Activated CD4-positive, CD25-positive, alpha-beta regulatory T cell (primary cell): ENCODE results near the gene SLAMF6.
"Not testable (repeated sequence)": the region's sequence is repeated elsewhere in the genome, so short reads cannot be mapped to it uniquely, and the experiment has no call there.

Source experiments
- DNase-seq, 4 experiments: peaks; one replicate each; lab custom pipeline; 2025; lab: John Stamatoyannopoulos, UW

The SLAMF6 gene

DNA sequence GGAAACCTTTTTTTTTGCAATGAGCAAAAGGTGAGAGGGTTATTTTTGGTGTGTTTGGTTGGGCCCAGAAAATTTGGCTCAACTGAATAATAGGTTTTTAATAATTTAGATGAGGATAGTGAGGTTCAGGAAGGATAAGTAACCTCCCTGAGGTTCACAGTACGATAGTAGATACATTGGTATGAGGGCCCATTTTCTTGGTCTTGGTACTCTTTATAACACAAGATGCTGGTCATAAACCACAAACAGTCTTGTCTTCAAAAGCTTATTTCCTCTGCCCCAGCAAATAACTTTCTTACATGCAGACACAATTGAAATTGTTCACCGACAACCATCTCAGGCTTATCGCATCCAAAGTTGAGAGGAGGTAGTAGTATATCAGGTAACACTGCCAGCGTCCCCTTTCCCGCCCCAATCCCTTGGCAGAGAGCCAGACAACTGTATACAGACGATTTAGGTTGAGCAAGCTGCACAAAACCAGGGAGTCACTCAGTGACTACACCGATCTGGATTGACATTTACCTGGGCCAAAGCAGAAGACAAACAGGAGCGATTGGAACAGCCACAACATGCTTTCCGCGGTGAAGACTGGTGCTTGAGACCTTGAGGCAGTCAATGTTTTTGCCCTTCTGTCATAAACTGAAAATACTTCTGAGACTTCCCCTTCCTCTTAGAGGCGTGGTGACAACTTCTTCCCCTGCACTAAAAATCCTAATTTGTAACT lies at the start of gene SLAMF6:
TSS of gene SLAMF6 (minus strand) at position 634 of the 724 bp plus-strand sequence. CDS start at position 571, 63 bp downstream.
- no peak for DNase-seq

- no peak for DNase-seq
These were observed 47.8 kb upstream of the SLAMF6 start for GRCh38 chr1:160570840-160571239.

- DNase-seq, result no peak
These were observed 46.8 kb upstream of the SLAMF6 start for GRCh38 chr1:160569806-160570205.

GRCh38 chr1:160567858-160568682 lies 45.0 kb upstream of the SLAMF6 start:
- peak in 3 of 4 experiments; percentile 18 to 26 (median 24) for DNase-seq

GRCh38 chr1:160567341-160567740 lies 44.3 kb upstream of the SLAMF6 start:
- DNase-seq, result no peak

DNA sequence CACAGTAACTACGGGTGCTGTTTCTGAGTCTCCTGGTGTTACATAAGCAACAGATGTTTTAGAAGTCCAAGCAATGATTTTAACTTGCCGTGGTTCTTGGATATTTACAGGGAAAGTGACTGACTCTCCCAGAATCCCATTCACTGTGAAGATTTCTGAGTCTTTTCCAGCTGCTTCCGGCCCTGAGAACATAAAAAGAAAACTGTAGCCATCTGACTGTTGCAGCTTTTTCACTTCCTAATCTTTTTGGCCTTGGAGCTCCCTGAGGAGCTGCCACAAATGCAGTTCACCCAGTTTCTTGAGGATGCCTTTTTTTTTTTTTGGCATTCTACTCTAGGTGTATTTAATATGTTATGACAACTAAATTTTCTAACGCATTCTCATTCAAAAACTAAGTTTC lies 42.5 kb upstream of the SLAMF6 start:
- no peak for DNase-seq

DNA sequence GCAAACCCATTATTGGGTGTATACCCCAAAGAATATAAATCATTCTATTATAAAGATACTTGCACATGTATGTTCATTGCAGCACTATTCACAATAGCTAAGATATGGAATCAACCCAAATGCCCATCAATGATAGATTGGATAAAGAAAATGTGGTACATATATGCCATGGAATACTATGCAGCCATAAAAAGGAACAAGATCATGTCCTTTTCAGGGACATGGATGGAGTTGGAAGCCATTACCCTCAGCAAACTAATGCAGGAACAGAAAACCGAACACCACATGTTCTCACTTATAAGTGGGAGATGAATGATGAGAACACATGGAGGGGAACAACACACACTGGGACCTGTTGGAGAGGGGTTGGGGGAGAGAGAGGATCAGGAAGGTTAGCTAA lies 40.2 kb upstream of the SLAMF6 start:
- not testable (repeated sequence) for DNase-seq

- DNase-seq, result not testable (repeated sequence)
These were observed 39.7 kb upstream of the SLAMF6 start for GRCh38 chr1:160562745-160563144.

- DNase-seq, result no peak
These were observed 37.8 kb upstream of the SLAMF6 start for GRCh38 chr1:160560806-160561205.

GRCh38 chr1:160560045-160560705 lies 37.1 kb upstream of the SLAMF6 start:
- no peak for DNase-seq

DNA sequence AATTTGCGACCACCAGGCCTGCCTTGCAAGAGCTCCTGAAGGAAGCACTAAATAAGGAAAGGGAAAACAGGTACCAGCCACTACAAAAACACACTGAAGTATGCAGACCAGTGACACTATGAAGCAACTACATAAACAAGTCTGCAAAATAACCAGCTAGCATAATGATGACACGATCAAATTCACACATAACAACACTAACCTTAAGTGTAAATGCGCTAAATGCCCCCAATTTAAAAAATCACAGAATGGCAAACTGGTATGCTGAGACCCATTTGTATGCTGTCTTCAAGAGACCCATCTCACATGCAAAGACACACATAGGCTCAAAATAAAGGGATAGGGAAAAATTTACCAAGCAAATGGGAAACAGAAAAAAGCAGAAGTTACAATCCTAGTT lies 36.4 kb upstream of the SLAMF6 start:
- not testable (repeated sequence) for DNase-seq

GRCh38 chr1:160558660-160559380 lies 35.8 kb upstream of the SLAMF6 start:
- DNase-seq, result no peak

DNA sequence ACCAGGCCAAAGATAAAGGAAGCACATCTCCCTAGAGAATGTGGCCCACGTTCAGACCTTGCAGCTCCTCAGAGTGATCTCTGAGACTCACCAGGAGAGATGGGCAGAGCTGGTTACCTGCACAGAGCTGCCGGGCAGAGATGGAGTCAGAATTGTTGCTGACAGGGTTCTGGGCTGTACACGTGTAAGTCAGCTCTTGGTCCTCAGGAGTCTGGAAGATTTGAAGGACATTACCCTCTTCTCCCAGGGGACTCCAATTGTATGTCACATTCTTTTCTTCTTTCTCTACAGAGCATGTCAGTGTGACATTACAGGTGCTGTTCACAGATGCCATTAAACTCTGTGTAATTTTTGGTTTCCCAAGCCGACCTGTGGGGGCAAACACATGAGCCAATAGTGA lies 30.7 kb upstream of the SLAMF6 start:
- DNase-seq, result no peak

DNA sequence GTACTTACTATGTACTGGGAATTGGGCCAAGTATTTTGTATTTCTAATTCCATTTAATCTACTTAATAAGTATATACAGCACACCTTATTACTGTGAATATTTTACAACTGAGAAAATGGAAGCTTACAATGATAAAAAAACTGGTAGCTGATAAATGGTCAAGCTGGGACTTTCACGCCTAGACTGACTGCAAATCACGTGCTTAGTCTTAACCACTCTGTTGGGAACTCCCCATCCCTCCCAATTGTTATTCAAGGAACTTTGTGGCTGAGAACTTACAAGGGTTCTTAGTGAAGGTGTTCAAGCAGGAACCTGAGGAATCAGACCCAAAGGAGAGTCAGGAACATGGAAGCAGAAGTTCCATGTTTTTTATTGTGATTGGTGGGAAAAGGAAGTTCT lies 29.4 kb upstream of the SLAMF6 start:
- no peak for DNase-seq

GRCh38 chr1:160550572-160551034 lies 27.5 kb upstream of the SLAMF6 start:
- peak in 3 of 4 experiments; percentile 4 to 13 (median 10) for DNase-seq

GRCh38 chr1:160549665-160550006 lies 26.6 kb upstream of the SLAMF6 start:
- DNase-seq, result no peak

DNA sequence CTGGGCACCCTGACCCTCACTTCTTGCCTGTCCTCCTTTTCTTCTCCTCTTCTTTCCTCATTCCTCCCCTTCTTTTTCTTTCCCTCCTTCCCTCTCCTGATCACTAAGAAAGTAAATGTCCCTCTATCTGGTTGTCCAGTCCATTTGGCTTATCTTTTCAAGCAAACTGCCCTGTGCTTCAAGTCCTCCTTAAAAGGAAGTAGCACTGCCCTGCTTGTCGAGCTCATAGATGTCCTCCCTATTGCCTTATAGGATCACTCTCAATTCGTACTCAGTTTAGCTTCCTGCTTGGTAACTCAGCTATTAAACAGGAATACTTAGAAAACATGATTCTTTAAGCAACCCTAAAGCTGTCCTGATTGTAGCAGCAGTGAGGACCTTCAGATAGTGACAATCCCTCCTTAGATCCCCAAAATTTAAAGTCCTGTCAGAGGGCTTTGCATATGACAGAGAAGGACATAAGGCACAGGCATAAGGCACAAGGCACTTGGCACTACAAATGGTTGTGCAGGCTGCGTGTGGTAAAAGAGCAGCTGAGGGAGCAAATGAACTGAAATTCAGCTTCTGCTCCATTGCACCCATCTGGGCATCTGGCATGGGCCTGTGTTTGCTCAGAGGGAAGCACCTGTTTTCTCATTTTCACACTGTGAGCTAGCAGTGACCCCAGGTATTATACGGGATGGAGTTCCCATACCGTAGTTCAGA lies 26.1 kb upstream of the SLAMF6 start:
- no peak for DNase-seq

GRCh38 chr1:160548183-160548582 lies 25.1 kb upstream of the SLAMF6 start:
- no peak for DNase-seq

- DNase-seq, result no peak
These were observed 24.4 kb upstream of the SLAMF6 start for GRCh38 chr1:160547422-160547821.

GRCh38 chr1:160546942-160547341 lies 23.9 kb upstream of the SLAMF6 start:
- DNase-seq, result no peak

DNA sequence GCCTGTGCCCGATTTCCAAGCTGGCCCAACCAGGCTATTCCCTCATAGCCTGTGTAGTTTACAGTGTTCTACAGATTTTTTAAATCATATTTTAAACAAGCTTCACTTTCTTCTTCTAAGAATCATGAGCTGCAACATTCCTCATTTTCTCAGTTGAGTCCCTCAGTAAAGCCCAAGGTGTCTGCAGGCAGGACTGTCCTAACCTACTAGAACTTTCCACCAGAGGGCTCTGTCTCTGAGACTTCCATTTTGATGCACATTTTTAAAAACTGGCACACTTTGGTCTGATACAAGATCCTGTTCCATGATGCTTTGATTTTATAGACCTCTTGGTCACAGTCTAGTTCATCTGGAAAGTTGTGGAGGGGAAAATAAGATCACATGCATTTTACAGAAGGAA lies 21.6 kb upstream of the SLAMF6 start:
- DNase-seq, result no peak
